ENCODE data around the gene TRIM52.

The TRIM52 gene

DNA sequence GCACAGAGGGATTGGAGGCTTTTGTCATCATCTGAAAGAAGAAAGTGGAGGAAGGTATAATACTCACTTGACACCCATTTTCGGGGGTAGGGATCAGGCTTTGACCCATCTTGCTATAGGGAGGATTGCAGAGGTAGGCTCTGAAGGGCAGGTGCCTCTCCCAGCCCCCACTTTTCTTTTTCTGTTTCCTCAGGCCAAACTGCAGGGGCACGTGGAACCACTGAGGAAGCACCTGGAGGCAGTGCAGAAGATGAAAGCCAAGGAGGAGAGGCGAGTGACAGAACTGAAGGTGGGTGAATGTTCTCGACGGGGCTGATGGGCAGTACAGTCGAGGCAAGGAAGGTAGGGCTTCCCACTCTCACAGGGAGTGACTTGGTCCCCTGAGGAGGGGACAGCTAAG is 30.4 kb downstream of the TRIM52 start:
- in situ Hi-C loops (cut with HindIII; ENCODE audit: low sequenced_read_pairs): no loop called here
- TF ChIP-seq, protein P1, sequence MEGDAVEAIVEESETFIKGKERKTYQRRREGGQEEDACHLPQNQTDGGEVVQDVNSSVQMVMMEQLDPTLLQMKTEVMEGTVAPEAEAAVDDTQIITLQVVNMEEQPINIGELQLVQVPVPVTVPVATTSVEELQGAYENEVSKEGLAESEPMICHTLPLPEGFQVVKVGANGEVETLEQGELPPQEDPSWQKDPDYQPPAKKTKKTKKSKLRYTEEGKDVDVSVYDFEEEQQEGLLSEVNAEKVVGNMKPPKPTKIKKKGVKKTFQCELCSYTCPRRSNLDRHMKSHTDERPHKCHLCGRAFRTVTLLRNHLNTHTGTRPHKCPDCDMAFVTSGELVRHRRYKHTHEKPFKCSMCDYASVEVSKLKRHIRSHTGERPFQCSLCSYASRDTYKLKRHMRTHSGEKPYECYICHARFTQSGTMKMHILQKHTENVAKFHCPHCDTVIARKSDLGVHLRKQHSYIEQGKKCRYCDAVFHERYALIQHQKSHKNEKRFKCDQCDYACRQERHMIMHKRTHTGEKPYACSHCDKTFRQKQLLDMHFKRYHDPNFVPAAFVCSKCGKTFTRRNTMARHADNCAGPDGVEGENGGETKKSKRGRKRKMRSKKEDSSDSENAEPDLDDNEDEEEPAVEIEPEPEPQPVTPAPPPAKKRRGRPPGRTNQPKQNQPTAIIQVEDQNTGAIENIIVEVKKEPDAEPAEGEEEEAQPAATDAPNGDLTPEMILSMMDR (IDR thresholded peaks at IDR 0.05; ENCODE audit: low read depth, low read length): no peak
- no peak overlapping the region for H3K4me3 ChIP-seq (ENCODE audit: low read depth, low read length)
- DNase-seq (ENCODE audit: low read depth, low spot score): no peak

- no peak overlapping the region for H3K4me3 ChIP-seq (ENCODE audit: low read depth, low read length)
- DNase-seq (ENCODE audit: low read depth, low spot score): no peak
- in situ Hi-C loops (cut with HindIII; ENCODE audit: low sequenced_read_pairs): no loop called here
- TF ChIP-seq, protein P1 (IDR thresholded peaks at IDR 0.05; ENCODE audit: low read depth, low read length): no peak
These were observed 30.9 kb downstream of the TRIM52 start for GRCh38 chr5:181229996-181230395.

DNA sequence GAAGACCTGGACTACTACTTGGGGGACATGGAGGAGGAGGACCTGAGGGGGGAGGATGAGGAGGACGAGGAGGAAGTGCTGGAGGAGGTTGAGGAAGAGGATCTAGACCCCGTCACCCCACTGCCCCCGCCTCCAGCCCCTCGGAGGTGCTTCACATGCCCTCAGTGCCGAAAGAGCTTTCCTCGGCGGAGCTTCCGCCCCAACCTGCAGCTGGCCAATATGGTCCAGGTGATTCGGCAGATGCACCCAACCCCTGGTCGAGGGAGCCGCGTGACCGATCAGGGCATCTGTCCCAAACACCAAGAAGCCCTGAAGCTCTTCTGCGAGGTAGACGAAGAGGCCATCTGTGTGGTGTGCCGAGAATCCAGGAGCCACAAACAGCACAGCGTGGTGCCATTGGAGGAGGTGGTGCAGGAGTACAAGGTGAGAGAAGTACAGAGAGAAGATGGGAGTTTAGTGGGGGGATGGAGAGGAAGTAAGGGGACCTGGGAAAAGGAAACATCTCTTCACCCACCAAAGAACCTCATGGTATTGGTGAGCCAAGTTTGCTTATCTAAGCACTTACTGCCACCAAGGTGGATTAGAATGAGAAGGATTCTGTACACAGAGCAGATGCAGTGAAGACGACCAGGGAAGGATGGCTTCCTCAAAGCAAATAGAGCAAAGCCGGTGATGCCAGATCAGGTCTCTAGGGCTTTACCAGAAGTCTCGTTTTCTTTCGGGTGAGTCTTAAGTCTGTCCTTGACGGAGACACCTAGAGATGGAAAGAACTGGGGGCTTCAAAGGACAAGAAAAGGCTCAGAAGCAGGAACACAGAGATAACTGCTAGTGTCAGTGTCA is 36.3 kb downstream of the TRIM52 start:
- TF ChIP-seq, protein P1 (IDR thresholded peaks at IDR 0.05; ENCODE audit: low read depth, low read length): no peak
- DNase-seq (ENCODE audit: low read depth, low spot score): no peak
- peak overlapping the region; percentile 83 for H3K4me3 ChIP-seq (ENCODE audit: low read depth, low read length)
- in situ Hi-C loops (cut with HindIII; ENCODE audit: low sequenced_read_pairs): no loop called here

DNA sequence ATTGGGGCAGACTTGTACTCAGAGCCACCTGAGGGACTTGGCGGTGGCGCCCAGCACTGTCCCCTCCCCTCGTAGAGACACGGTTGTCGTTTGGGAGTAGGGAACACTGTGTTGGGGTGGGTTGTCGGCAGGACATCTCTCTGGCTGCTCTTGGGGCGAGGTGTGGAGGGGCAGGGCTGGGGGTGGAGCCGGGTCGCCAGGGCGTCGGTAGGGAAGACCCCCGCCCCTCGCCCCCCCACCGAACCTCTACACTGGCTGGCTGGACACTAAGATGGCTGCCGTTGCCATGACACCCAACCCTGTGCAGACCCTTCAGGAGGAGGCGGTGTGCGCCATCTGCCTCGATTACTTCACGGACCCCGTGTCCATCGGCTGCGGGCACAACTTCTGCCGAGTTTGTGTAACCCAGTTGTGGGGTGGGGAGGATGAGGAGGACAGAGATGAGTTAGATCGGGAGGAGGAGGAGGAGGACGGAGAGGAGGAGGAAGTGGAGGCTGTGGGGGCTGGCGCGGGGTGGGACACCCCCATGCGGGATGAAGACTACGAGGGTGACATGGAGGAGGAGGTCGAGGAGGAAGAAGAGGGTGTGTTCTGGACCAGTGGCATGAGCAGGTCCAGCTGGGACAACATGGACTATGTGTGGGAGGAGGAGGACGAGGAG is 37.1 kb downstream of the TRIM52 start:
- TF ChIP-seq, protein P1 (IDR thresholded peaks at IDR 0.05; ENCODE audit: low read depth, low read length): no peak
- no peak for DNase-seq (ENCODE audit: low read depth, low spot score)
- in situ Hi-C loops (cut with HindIII; ENCODE audit: low sequenced_read_pairs): no loop called here
- peak overlapping the region; percentile 83 for H3K4me3 ChIP-seq (ENCODE audit: low read depth, low read length)

- peak within 1 kb of the TSS; percentile 83 for H3K4me3 ChIP-seq (ENCODE audit: low read depth, low read length)
- TF ChIP-seq, protein P1 (IDR thresholded peaks at IDR 0.05; ENCODE audit: low read depth, low read length): peak; percentile 18
- in situ Hi-C loops (cut with HindIII; ENCODE audit: low sequenced_read_pairs): no loop called here
- DNase-seq (ENCODE audit: low read depth, low spot score): peak; percentile 99
These were observed 37.8 kb downstream of the TRIM52 start, which contains the start of gene TRIM41 for GRCh38 chr5:181223058-181223728. TRIM41 (plus strand) TSS chr5:181223281; CDS start chr5:181224000, 719 bp downstream.

- TF ChIP-seq, protein P1 (IDR thresholded peaks at IDR 0.05; ENCODE audit: low read depth, low read length): no peak
- DNase-seq (ENCODE audit: low read depth, low spot score): peak; percentile 83
- in situ Hi-C loops (cut with HindIII; ENCODE audit: low sequenced_read_pairs): no loop called here
These were observed 38.3 kb downstream of the TRIM52 start for GRCh38 chr5:181222630-181223057.

More at GRCh38 chr5:181222630-181223057, 38.3 kb downstream of the TRIM52 start:
- H3K4me3 ChIP-seq (ENCODE audit: low read depth, low read length): peak overlapping the region; percentile 83
